Endodermal cell (in vitro differentiated cells): ENCODE data around the gene NPAS3. TPM values are rescaled to one million over a fixed set of nuclear protein-coding genes. Genes with fewer than 3 reads are reported as not detected.

ENCODE experiments used
- DNase-seq: peaks from one replicate; pipeline ENCODE4 v3.0.0-alpha.2; 2017
- H3K27ac ChIP-seq: 2 replicates; pipeline ENCODE4 v1.5.1; 2013; ENCODE audit warnings: mild to moderate bottlenecking, low read depth, low read length, moderate library complexity
- H3K27me3 ChIP-seq: 2 replicates; pipeline ENCODE4 v1.6.1; 2013; ENCODE audit warnings: mild to moderate bottlenecking, low read length, moderate library complexity; ENCODE audit not compliant: insufficient read depth, control insufficient read depth, poor library complexity, severe bottlenecking
- H3K36me3 ChIP-seq: 2 replicates; pipeline ENCODE4 v1.7.0; 2013; ENCODE audit warnings: mild to moderate bottlenecking, low read length, moderate library complexity; ENCODE audit not compliant: control insufficient read depth, insufficient read depth
- H3K4me1 ChIP-seq: one replicate; pipeline ENCODE4 v1.7.0; 2013; ENCODE audit warnings: low read length; ENCODE audit not compliant: control insufficient read depth, insufficient read depth
- H3K4me3 ChIP-seq: 2 replicates; pipeline ENCODE4 v1.5.1; 2013; ENCODE audit warnings: mild to moderate bottlenecking, low read length, moderate library complexity
- H3K9ac ChIP-seq: 2 replicates; pipeline ENCODE4 v1.6.1; 2013; ENCODE audit warnings: mild to moderate bottlenecking, low read length, moderate library complexity; ENCODE audit not compliant: poor library complexity, severe bottlenecking; ENCODE audit errors: extremely low read depth
- H3K9me3 ChIP-seq: 2 replicates; pipeline ENCODE4 v1.6.1; 2013; ENCODE audit warnings: mild to moderate bottlenecking, low read length, moderate library complexity; ENCODE audit not compliant: control insufficient read depth
- H3K27ac Mint-ChIP-seq: 2 replicates; pipeline ENCODE4 v1.8.0; 2020; ENCODE audit warnings: mixed read lengths
- H3K27me3 Mint-ChIP-seq: 2 replicates; pipeline ENCODE4 v1.8.0; 2021; ENCODE audit warnings: mild to moderate bottlenecking, mixed read lengths; ENCODE audit not compliant: insufficient read depth
- H3K36me3 Mint-ChIP-seq: 2 replicates; pipeline ENCODE4 v1.8.0; 2020; ENCODE audit warnings: low read depth, mixed read lengths
- H3K4me1 Mint-ChIP-seq: 2 replicates; pipeline ENCODE4 v1.8.0; 2020; ENCODE audit warnings: mixed read lengths
- H3K4me3 Mint-ChIP-seq: 2 replicates; pipeline ENCODE4 v1.8.0; 2020; ENCODE audit warnings: mild to moderate bottlenecking, moderate library complexity, mixed read lengths
- H3K9me3 Mint-ChIP-seq: 2 replicates; pipeline ENCODE4 v1.8.0; 2020; ENCODE audit warnings: mild to moderate bottlenecking, mixed read lengths
- WGBS, 2 experiments: methylation state at CpG; one replicate each; pipeline versions ENCODE4 v1.1.5 to v1.1.7; 2013; ENCODE audit warnings: missing lambda C conversion rate in 2 of 2, mixed read lengths in 1 of 2; ENCODE audit not compliant: insufficient coverage in 1 of 2, insufficient read length in 1 of 2; 5-methylcytosine and 5-hydroxymethylcytosine counted together
- total RNA-seq, 2 donors: library from RNA; stranded (reverse); fragmentation: NEBNext Ultra II Directional in 1 of 2; extraction: Animal tissue kit (Norgen Biotek cat#: 25700) in 1 of 2; gene quantifications; 2 replicates in 1 of 2; 3 replicates in 1 of 2; pipeline ENCODE4 v1.2.1, GENCODE V29; 2021
- TF ChIP-seq, protein P1 (sequence below): fragments of 200-600 bp; sonication (generic); conservative IDR thresholded peaks from 2 replicates; pipeline ENCODE4 v1.5.0; 2021; ENCODE audit warnings: antibody characterized with exemption, mild to moderate bottlenecking

NPAS3 gene
- total RNA-seq, 2 donors from 2014 or later, result 1.4 to 1.6 TPM

DNA sequence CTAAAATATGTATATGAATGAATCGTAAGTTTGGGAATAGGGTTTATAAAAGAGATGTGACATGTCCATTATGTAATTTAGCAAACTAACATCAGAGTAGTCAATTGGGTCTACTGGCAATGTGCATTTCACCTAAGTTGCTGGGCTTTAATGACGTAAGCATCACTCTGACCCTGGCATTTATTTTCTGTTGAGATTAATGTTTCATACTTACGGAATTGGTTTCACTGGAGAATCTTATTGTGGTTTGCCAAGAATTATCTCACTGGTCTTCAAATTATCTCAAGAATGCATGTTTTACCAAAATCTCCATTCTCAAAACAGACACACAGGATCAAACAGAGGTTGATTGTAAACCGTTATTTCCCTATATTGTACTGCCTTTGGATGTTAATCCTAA, 437.1 kb downstream of the NPAS3 start:
- Histone ChIP-seq H3K4me1 (no peaks in the 10 kb centered on the region), H3K9ac (no peak overlapping the region), H3K36me3 (no peaks in the 10 kb centered on the region), H3K27ac (no peak overlapping the region), H3K4me3 (no peak overlapping the region), H3K27me3 (no peaks in the 10 kb centered on the region), H3K9me3 (no peaks in the 10 kb centered on the region)
- no peak overlapping the region for H3K27ac Mint-ChIP-seq
- H3K27me3 Mint-ChIP-seq, result no peaks in the 10 kb centered on the region
- 93 to 94% methylated on average over 2 to 3 of the region's 4 CpGs for WGBS, 2 experiments
- no peak overlapping the region for H3K4me3 Mint-ChIP-seq
- H3K9me3 Mint-ChIP-seq, result no peaks in the 10 kb centered on the region
- H3K36me3 Mint-ChIP-seq, result no peaks in the 10 kb centered on the region
- no peaks in the 10 kb centered on the region for H3K4me1 Mint-ChIP-seq
- DNase-seq, result no peak
- TF ChIP-seq, protein P1, sequence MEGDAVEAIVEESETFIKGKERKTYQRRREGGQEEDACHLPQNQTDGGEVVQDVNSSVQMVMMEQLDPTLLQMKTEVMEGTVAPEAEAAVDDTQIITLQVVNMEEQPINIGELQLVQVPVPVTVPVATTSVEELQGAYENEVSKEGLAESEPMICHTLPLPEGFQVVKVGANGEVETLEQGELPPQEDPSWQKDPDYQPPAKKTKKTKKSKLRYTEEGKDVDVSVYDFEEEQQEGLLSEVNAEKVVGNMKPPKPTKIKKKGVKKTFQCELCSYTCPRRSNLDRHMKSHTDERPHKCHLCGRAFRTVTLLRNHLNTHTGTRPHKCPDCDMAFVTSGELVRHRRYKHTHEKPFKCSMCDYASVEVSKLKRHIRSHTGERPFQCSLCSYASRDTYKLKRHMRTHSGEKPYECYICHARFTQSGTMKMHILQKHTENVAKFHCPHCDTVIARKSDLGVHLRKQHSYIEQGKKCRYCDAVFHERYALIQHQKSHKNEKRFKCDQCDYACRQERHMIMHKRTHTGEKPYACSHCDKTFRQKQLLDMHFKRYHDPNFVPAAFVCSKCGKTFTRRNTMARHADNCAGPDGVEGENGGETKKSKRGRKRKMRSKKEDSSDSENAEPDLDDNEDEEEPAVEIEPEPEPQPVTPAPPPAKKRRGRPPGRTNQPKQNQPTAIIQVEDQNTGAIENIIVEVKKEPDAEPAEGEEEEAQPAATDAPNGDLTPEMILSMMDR, result no peak

DNA sequence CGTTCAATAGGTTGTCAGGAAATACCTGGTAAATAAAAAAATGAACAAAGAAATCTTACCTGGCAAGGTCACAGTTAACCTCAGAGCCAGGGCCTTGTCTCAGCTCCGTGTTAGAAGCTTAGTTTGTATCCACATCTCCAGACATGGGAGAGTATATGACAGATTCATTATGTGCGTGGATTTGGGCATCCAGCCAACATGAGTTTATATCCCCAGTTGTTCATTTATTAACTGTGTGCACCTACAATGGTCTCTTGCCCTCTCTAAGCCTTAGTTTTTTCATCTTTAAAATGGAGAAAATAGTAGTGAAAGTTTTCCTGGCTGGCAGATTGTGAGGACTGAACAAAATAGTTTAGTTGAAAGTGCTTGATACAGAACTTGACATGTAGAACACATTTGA, 437.8 kb downstream of the NPAS3 start:
- H3K27me3 ChIP-seq, result no peaks in the 10 kb centered on the region
- no peak overlapping the region for H3K27ac ChIP-seq
- H3K4me3 ChIP-seq, result no peak overlapping the region
- WGBS, 2 experiments, result 87 to 88% methylated on average over 3 of the region's 3 CpGs
- no peak overlapping the region for H3K9ac ChIP-seq
- H3K4me1 Mint-ChIP-seq, result no peaks in the 10 kb centered on the region
- no peaks in the 10 kb centered on the region for H3K36me3 ChIP-seq
- no peaks in the 10 kb centered on the region for H3K4me1 ChIP-seq
- DNase-seq, result no peak
- no peaks in the 10 kb centered on the region for H3K9me3 Mint-ChIP-seq
- TF ChIP-seq, protein P1, result no peak
- no peak overlapping the region for H3K4me3 Mint-ChIP-seq
- no peaks in the 10 kb centered on the region for H3K9me3 ChIP-seq
- no peaks in the 10 kb centered on the region for H3K27me3 Mint-ChIP-seq
- no peaks in the 10 kb centered on the region for H3K36me3 Mint-ChIP-seq
- no peak overlapping the region for H3K27ac Mint-ChIP-seq

DNA sequence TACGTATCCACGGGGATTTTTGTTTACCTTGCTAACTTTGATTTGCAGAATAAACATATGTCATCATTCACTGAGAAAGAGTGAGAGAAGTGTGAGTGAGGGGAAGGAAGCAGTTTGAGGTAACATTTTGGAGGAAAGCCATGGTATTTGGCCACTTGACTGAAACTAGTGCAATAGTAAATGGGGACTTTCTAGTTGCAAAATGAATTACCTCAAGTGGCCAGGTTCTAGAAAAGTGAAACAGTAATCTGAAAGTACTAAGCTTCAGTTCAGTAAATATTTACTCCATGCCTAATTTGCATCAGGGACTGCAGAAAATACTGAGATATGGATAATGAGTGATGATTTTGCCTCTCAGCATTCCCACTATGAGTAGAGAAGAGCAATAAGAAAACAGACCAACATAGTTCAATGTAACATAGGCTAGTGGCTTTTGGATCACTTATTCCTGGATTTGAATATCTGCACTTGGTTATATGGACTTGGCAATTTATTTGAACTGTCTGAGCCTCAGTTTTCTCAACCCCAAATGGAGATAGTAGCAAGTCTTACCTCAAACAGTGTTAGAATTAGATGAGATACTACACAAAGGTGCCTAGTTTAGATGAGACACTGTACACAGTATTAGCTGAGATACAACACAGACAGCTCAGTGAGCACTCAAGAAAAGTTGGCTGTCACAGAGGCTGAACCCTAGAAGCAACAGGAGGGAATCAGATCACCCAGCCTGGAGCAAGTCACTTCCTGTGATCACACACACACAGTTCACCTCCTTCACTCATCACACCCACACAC, 439.1 kb downstream of the NPAS3 start:
- Mint-ChIP-seq H3K36me3 (no peaks in the 10 kb centered on the region), H3K9me3 (no peaks in the 10 kb centered on the region), H3K27ac (no peak overlapping the region), H3K4me1 (peaks cover 3% of the 10 kb centered on the region), H3K27me3 (no peaks in the 10 kb centered on the region), H3K4me3 (no peak overlapping the region)
- H3K36me3 ChIP-seq, result no peaks in the 10 kb centered on the region
- DNase-seq, result no peak
- WGBS, 2 experiments, result 91 to 100% methylated on average over 2 of the region's 2 CpGs
- H3K27me3 ChIP-seq, result no peaks in the 10 kb centered on the region
- TF ChIP-seq, protein P1, result no peak
- no peaks in the 10 kb centered on the region for H3K4me1 ChIP-seq
- no peak overlapping the region for H3K9ac ChIP-seq
- H3K4me3 ChIP-seq, result no peak overlapping the region
- H3K9me3 ChIP-seq, result no peaks in the 10 kb centered on the region
- H3K27ac ChIP-seq, result no peak overlapping the region
